ENCODE measurements around the gene FTO. TPM values are rescaled to one million over a fixed set of nuclear protein-coding genes. Genes with fewer than 3 reads are reported as not detected.
"Not testable (repeated sequence)": the region's sequence is repeated elsewhere in the genome, so short reads cannot be mapped to it uniquely, and the experiment has no call there.

The FTO gene
- total RNA-seq, 6 experiments from 2014 or later = 93.7 to 107 (median 105) TPM

- TF ChIP-seq CTCF (IDR thresholded peaks at IDR 0.05) = no peak
- H3K4me1 Mint-ChIP-seq (ENCODE audit: low read depth) = peaks cover 24% of the 10 kb centered on the region
- no peak overlapping the region for H3K4me3 Mint-ChIP-seq
- H3K9me3 Mint-ChIP-seq = 0 out of 2 replicates have a peak, but pooled peaks cover 3% of the 10 kb centered on the region
- no peaks in the 10 kb centered on the region for H3K27me3 Mint-ChIP-seq (ENCODE audit: insufficient read depth)
- H3K27ac Mint-ChIP-seq = no peak overlapping the region
- peaks cover 22% of the 10 kb centered on the region for H3K36me3 Mint-ChIP-seq (ENCODE audit: low read depth)
- no peak for DNase-seq
Measured at GRCh38 chr16:53680756-53681155, 23.2 kb upstream of the FTO start.

DNA sequence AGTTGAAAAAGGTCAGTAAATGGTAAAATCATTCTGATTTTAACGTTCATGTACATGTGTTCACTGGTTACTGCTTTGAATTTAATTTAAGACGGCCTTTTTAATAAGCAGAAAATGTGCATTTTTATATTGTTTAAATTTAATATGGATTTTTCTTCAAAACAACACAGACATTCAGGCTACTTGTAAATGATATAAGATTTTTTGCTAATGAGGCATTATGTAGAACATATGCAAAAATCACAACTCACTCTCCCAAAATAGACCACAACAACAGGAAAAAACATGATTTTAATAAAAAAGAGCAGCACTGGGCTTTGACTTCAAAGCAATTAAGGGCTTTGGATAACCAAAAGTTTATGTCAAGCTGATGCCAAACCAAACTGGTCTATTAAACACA, 22.6 kb upstream of the FTO start:
- Mint-ChIP-seq H3K4me3 (no peak overlapping the region), H3K36me3 (ENCODE audit: low read depth) (peaks cover 28% of the 10 kb centered on the region), H3K27ac (no peak overlapping the region), H3K4me1 (ENCODE audit: low read depth) (peaks cover 24% of the 10 kb centered on the region), H3K9me3 (0 out of 2 replicates have a peak, but pooled peaks cover 3% of the 10 kb centered on the region), H3K27me3 (ENCODE audit: insufficient read depth) (no peaks in the 10 kb centered on the region)
- no peak for DNase-seq
- TF ChIP-seq CTCF (IDR thresholded peaks at IDR 0.05) = no peak

DNA sequence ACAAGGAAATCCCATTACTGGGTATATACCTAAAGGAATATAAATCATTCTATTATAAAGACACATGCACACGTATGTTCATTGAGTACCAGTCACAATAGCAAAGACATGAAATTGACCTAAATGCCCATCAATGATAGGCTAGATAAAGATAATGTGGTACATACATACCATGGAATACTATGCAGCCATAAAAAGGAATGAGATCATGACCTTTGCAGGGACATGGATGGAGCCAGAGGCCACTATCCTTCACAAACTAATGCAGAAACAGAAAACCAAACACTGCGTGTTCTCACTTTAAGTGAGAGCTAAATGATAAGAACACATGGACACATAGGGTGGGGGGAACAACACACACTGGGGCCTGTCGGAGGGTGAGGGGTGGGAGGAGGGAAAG, 18.6 kb upstream of the FTO start:
- H3K36me3 Mint-ChIP-seq (ENCODE audit: low read depth) = peaks cover 35% of the 10 kb centered on the region
- H3K27me3 Mint-ChIP-seq (ENCODE audit: insufficient read depth); DNase-seq; H3K9me3 Mint-ChIP-seq; H3K4me3 Mint-ChIP-seq; H3K27ac Mint-ChIP-seq: not testable (repeated sequence)
- H3K4me1 Mint-ChIP-seq (ENCODE audit: low read depth) = peaks cover 16% of the 10 kb centered on the region

DNA sequence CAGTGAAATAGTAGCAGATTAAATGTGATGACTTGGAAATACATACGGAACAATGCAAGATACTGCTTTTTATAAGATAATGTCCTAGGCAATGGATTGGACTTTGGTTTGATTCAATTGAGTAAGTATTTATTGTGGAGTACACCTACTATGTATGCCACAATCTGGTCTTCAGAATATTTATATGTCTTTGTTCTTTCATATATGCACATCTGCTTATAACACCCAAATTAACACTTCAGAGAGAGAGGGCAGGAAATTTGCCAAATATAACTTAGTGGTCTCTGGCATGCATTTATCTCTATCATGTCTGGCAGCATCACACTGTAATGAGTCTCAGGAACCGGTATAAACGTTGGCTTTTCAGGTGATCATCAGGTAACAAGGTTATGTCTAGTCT, 17.2 kb upstream of the FTO start:
- Mint-ChIP-seq H3K9me3 (0 out of 2 replicates have a peak, but pooled peaks cover 3% of the 10 kb centered on the region), H3K27ac (no peak overlapping the region), H3K4me1 (ENCODE audit: low read depth) (peaks cover 12% of the 10 kb centered on the region), H3K4me3 (no peak overlapping the region), H3K27me3 (ENCODE audit: insufficient read depth) (no peaks in the 10 kb centered on the region), H3K36me3 (ENCODE audit: low read depth) (peaks cover 39% of the 10 kb centered on the region)
- TF ChIP-seq CTCF (IDR thresholded peaks at IDR 0.05) = no peak
- DNase-seq = no peak

DNA sequence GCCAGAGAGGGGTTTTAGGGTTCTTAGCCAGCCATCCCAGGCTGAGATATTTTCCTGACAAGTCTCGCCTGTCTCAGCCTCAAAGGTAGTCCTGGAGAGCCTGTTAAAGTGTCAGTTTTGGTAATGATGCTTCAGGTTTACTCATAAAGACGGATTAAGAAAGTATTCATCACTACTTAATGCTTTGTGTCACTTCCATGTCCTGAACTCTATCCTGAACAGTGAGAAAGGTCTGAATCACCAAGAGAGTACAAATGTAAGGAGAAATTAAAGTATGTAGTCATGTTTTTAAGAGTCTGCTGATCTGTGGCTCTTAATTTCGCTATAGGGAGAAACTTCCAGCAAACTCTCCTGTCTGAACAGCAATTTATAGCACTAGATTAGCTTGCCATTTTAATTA, 14.3 kb upstream of the FTO start:
- Mint-ChIP-seq H3K9me3 (0 out of 2 replicates have a peak, but pooled peaks cover 3% of the 10 kb centered on the region), H3K27me3 (ENCODE audit: insufficient read depth) (no peaks in the 10 kb centered on the region), H3K27ac (peak overlapping the region; percentile 24; the same call in 1 of the 2 replicates), H3K36me3 (ENCODE audit: low read depth) (peaks cover 49% of the 10 kb centered on the region), H3K4me1 (ENCODE audit: low read depth) (peaks cover 14% of the 10 kb centered on the region), H3K4me3 (no peak overlapping the region)
- DNase-seq = peak; percentile 14
- no peak for TF ChIP-seq CTCF (IDR thresholded peaks at IDR 0.05)

- no peak for DNase-seq
- peaks cover 44% of the 10 kb centered on the region for H3K36me3 Mint-ChIP-seq (ENCODE audit: low read depth)
- no peak for TF ChIP-seq CTCF (IDR thresholded peaks at IDR 0.05)
- H3K4me1 Mint-ChIP-seq (ENCODE audit: low read depth) = peaks cover 24% of the 10 kb centered on the region
- no peaks in the 10 kb centered on the region for H3K9me3 Mint-ChIP-seq
- no peak overlapping the region for H3K4me3 Mint-ChIP-seq
- H3K27me3 Mint-ChIP-seq (ENCODE audit: insufficient read depth) = no peaks in the 10 kb centered on the region
- H3K27ac Mint-ChIP-seq = no peak overlapping the region
Measured at GRCh38 chr16:53690771-53691170, 13.2 kb upstream of the FTO start.

Measured in HFFc6 (cell line).